NCI-H1417 (cell line): ENCODE measurements around the gene ZDHHC1.
"Not testable (repeated sequence)": the region's sequence is repeated elsewhere in the genome, so short reads cannot be mapped to it uniquely, and the experiment has no call there.

Experiments
- DNase-seq, 3 experiments: peaks; one replicate each; lab custom pipeline; 2025; lab: John Stamatoyannopoulos, UW

ZDHHC1 gene

GRCh38 chr16:67361038-67361437 lies 55.2 kb downstream of the ZDHHC1 start:
- no peak for DNase-seq

GRCh38 chr16:67359540-67360269 lies 56.6 kb downstream of the ZDHHC1 start:
- not testable (repeated sequence) for DNase-seq

GRCh38 chr16:67357561-67357960 lies 58.7 kb downstream of the ZDHHC1 start:
- peak; percentile 4 to 82 (median 61) for DNase-seq

- DNase-seq, result peak; percentile 21 to 74 (median 59)
These were observed 59.9 kb downstream of the ZDHHC1 start for GRCh38 chr16:67356396-67356795.

- DNase-seq, result not testable (repeated sequence)
These were observed 63.8 kb downstream of the ZDHHC1 start for GRCh38 chr16:67352463-67352862.

GRCh38 chr16:67350324-67350723 lies 66.0 kb downstream of the ZDHHC1 start:
- no peak for DNase-seq

GRCh38 chr16:67349172-67349571 lies 67.1 kb downstream of the ZDHHC1 start:
- DNase-seq, result peak; percentile 16 to 70 (median 48)

- no peak for DNase-seq
These were observed 69.9 kb downstream of the ZDHHC1 start for GRCh38 chr16:67346341-67346740.

GRCh38 chr16:67345401-67345800 lies 70.9 kb downstream of the ZDHHC1 start:
- no peak for DNase-seq
